H1 (cell line): Measurements from ENCODE around the gene MFNG. TPM values are rescaled to one million over a fixed set of nuclear protein-coding genes. Genes with fewer than 3 reads are reported as not detected.

Source experiments
- CTCF ChIA-PET: fragments of 300-600 bp; sonication (Branson Sonifier 250); formaldehyde crosslinking; loops from one replicate; lab custom pipeline; 2021; ENCODE audit not compliant: partially characterized antibody; lab: Charles Lee
- POLR2A ChIA-PET: fragments of 300-600 bp; sonication (Branson Sonifier 250); formaldehyde crosslinking; loops from one replicate; lab custom pipeline; 2021; ENCODE audit warnings: inconsistent platforms; ENCODE audit not compliant: partially characterized antibody; lab: Charles Lee
- DNase-seq, 2 experiments: peaks; one replicate each; pipeline versions ENCODE4 v3.0.0 to v3.0.0-alpha.2; 2010 to 2022; ENCODE audit warnings: low spot score in 2 of 2, low read depth in 1 of 2, mixed read lengths in 1 of 2
- FAIRE-seq: peaks from 2 replicates; lab custom pipeline; 2011; peaks lifted over from hg19 to GRCh38; lab: Jason Lieb, UNC
- H2AFZ ChIP-seq: 2 replicates; pipeline ENCODE4 v1.8.1; 2012; ENCODE audit warnings: low read length, inconsistent platforms
- H2AK5ac ChIP-seq: 2 replicates; pipeline ENCODE4 v1.6.1; 2013; ENCODE audit warnings: low read depth, low read length
- H2BK120ac ChIP-seq: replicated peaks from 2 replicates; pipeline ENCODE3; 2013; ENCODE audit warnings: low read depth, low read length, inconsistent platforms
- H2BK12ac ChIP-seq: 2 replicates; pipeline ENCODE4 v1.6.1; 2013; ENCODE audit warnings: low read depth, low read length
- H2BK15ac ChIP-seq: 2 replicates; pipeline ENCODE4 v1.6.1; 2013; ENCODE audit warnings: low read length
- H2BK20ac ChIP-seq: 2 replicates; pipeline ENCODE4 v1.6.1; 2013; ENCODE audit warnings: low read length
- H2BK5ac ChIP-seq: 2 replicates; pipeline ENCODE4 v1.6.1; 2013; ENCODE audit warnings: low read depth, low read length
- H3K14ac ChIP-seq: 2 replicates; pipeline ENCODE4 v1.6.1; 2013; ENCODE audit warnings: inconsistent platforms; ENCODE audit not compliant: insufficient read length
- H3K18ac ChIP-seq: 2 replicates; pipeline ENCODE4 v1.6.1; 2013; ENCODE audit warnings: low read length; ENCODE audit errors: extremely low read depth
- H3K23ac ChIP-seq: 2 replicates; pipeline ENCODE4 v1.6.1; 2013; ENCODE audit warnings: inconsistent platforms; ENCODE audit not compliant: insufficient read length
- H3K23me2 ChIP-seq: 2 replicates; pipeline ENCODE4 v1.6.1; 2013; ENCODE audit warnings: low read depth, low read length
- H3K27ac ChIP-seq: 2 replicates; pipeline ENCODE4 v1.6.1; 2011; ENCODE audit warnings: low read depth, low read length, inconsistent platforms
- H3K27me3 ChIP-seq, 4 experiments: replicated peaks in 1 of 4; 1 replicate in 1 of 4; 2 replicates in 3 of 4; pipeline versions ENCODE4 v1.6.1 to v1.8.1; 2011 to 2013; ENCODE audit warnings: low read length in 3 of 4, mild to moderate bottlenecking in 3 of 4, inconsistent platforms in 2 of 4, mixed read lengths in 2 of 4, moderate library complexity in 1 of 4; ENCODE audit not compliant: control insufficient read depth in 3 of 4, insufficient read depth in 3 of 4; ENCODE audit errors: extremely low read depth in 1 of 4
- H3K36me3 ChIP-seq, 4 experiments: 2 replicates each; pipeline versions ENCODE4 v1.6.1 to v1.8.1; 2011 to 2013; ENCODE audit warnings: mild to moderate bottlenecking in 4 of 4, low read length in 3 of 4, moderate library complexity in 2 of 4, control low read depth in 1 of 4, inconsistent platforms in 1 of 4; ENCODE audit not compliant: insufficient read depth in 4 of 4, control insufficient read depth in 2 of 4
- H3K4ac ChIP-seq: replicated peaks from 2 replicates; pipeline ENCODE3; 2013; ENCODE audit warnings: low read length, low read depth, mixed read lengths, inconsistent platforms; ENCODE audit not compliant: insufficient read length
- H3K4me1 ChIP-seq, 4 experiments: replicated peaks in 1 of 4; 1 replicate in 1 of 4; 2 replicates in 3 of 4; pipeline versions ENCODE4 v1.6.1 to v1.8.1; 2011 to 2013; ENCODE audit warnings: low read length in 3 of 4, inconsistent platforms in 2 of 4, mixed read lengths in 1 of 4; ENCODE audit not compliant: insufficient read depth in 4 of 4, control insufficient read depth in 3 of 4
- H3K4me2 ChIP-seq, 2 experiments: 2 replicates each; pipeline versions ENCODE4 v1.6.1 to v1.8.1; 2011 to 2013; ENCODE audit warnings: low read depth in 2 of 2, low read length in 2 of 2, control low read depth in 1 of 2, inconsistent platforms in 1 of 2, mild to moderate bottlenecking in 1 of 2; ENCODE audit not compliant: insufficient read depth in 1 of 2
- H3K4me3 ChIP-seq, 4 experiments: fragments of 200-600, 300-600 bp in 1 of 4; sonication (generic), shearing (Covaris generic), sonication (Bioruptor Twin) in 1 of 4; 2 replicates each; pipeline versions ENCODE4 v1.5.1 to v1.8.1; 2011 to 2016; ENCODE audit warnings: low read length in 4 of 4, low read depth in 3 of 4, control low read depth in 2 of 4, inconsistent platforms in 2 of 4, mild to moderate bottlenecking in 2 of 4, mixed read lengths in 1 of 4, moderate library complexity in 1 of 4; ENCODE audit not compliant: insufficient read depth in 2 of 4; ENCODE audit errors: extremely low read depth in 1 of 4
- H3K56ac ChIP-seq: replicated peaks from 2 replicates; pipeline ENCODE3; 2013; ENCODE audit warnings: low read depth, mild to moderate bottlenecking, mixed read lengths, low read length, inconsistent platforms; ENCODE audit not compliant: insufficient read length
- H3K79me1 ChIP-seq: 2 replicates; pipeline ENCODE4 v1.6.1; 2013; ENCODE audit warnings: low read depth, low read length, control low read depth
- H3K79me2 ChIP-seq, 2 experiments: 2 replicates each; pipeline versions ENCODE4 v1.6.1 to v1.8.1; 2012 to 2013; ENCODE audit warnings: low read length in 2 of 2, mild to moderate bottlenecking in 2 of 2, inconsistent platforms in 1 of 2; ENCODE audit not compliant: insufficient read depth in 2 of 2, control insufficient read depth in 1 of 2
- H3K9ac ChIP-seq, 4 experiments: replicated peaks in 1 of 4; 1 replicate in 1 of 4; 2 replicates in 3 of 4; pipeline versions ENCODE4 v1.6.1 to v1.8.1; 2011 to 2013; ENCODE audit warnings: low read depth in 3 of 4, low read length in 3 of 4, control low read depth in 2 of 4, mild to moderate bottlenecking in 2 of 4, moderate library complexity in 2 of 4, inconsistent platforms in 1 of 4; ENCODE audit errors: extremely low read depth in 1 of 4
- H3K9me3 ChIP-seq, 2 experiments: 2 replicates each; pipeline versions ENCODE4 v1.6.1 to v1.8.1; 2012 to 2013; ENCODE audit warnings: mild to moderate bottlenecking in 2 of 2, moderate library complexity in 2 of 2, control low read depth in 1 of 2, inconsistent platforms in 1 of 2, low read depth in 1 of 2, low read length in 1 of 2, mixed read lengths in 1 of 2; ENCODE audit not compliant: insufficient read depth in 2 of 2
- H4K20me1 ChIP-seq, 2 experiments: replicated peaks in 1 of 2; 2 replicates each; pipeline versions ENCODE3 to v1.8.1; 2011 to 2013; ENCODE audit warnings: inconsistent platforms in 2 of 2, low read length in 2 of 2, mild to moderate bottlenecking in 1 of 2; ENCODE audit not compliant: insufficient read depth in 2 of 2, control insufficient read depth in 1 of 2
- H4K5ac ChIP-seq: 2 replicates; pipeline ENCODE4 v1.6.1; 2013; ENCODE audit warnings: low read length, low read depth, mixed read lengths, inconsistent platforms; ENCODE audit not compliant: insufficient read length
- H4K8ac ChIP-seq: 2 replicates; pipeline ENCODE4 v1.8.0; 2013; ENCODE audit warnings: mild to moderate bottlenecking, moderate library complexity, low read length, inconsistent platforms; ENCODE audit not compliant: insufficient read depth; ENCODE audit errors: extremely low read depth
- H4K91ac ChIP-seq: replicated peaks from 2 replicates; pipeline ENCODE3; 2013; ENCODE audit warnings: low read length, mixed read lengths, inconsistent platforms; ENCODE audit not compliant: insufficient read length
- BACH1 ChIP-seq: IDR thresholded peaks from 2 replicates; pipeline ENCODE4 v1.6.1; 2012; ENCODE audit warnings: low read length, improper control_type of control experiment
- EP300 ChIP-seq, 2 experiments: IDR thresholded peaks; 1 replicate in 1 of 2; 2 replicates in 1 of 2; pipeline ENCODE4 v1.6.1; 2011 to 2012; ENCODE audit warnings: low read depth in 2 of 2, low read length in 2 of 2, mild to moderate bottlenecking in 2 of 2, borderline replicate concordance in 1 of 2, inconsistent platforms in 1 of 2, moderate library complexity in 1 of 2
- SIN3A ChIP-seq, 2 experiments: IDR thresholded peaks in 1 of 2; conservative IDR thresholded peaks in 1 of 2; 2 replicates each; pipeline ENCODE4 v1.6.1; 2011 to 2012; ENCODE audit warnings: low read length in 2 of 2, improper control_type of control experiment in 1 of 2, low read depth in 1 of 2, mild to moderate bottlenecking in 1 of 2
- WGBS, 2 experiments: shearing (Covaris generic) in 1 of 2; methylation state at CpG; one replicate each; pipeline versions ENCODE4 v1.1.6 to v1.1.7; 2013 to 2015; ENCODE audit warnings: low lambda C conversion rate in 2 of 2, mixed read lengths in 2 of 2, inconsistent platforms in 1 of 2, low coverage in 1 of 2, missing lambda C conversion rate in 1 of 2; ENCODE audit not compliant: insufficient replicate concordance in 2 of 2, insufficient coverage in 1 of 2, insufficient read length in 1 of 2; ENCODE audit errors: extremely low coverage in 1 of 2, missing lambda C conversion rate in 1 of 2; 5-methylcytosine and 5-hydroxymethylcytosine counted together
- polyA plus RNA-seq, 7 experiments: library from polyadenylated mRNA; depleted of rRNA in 3 of 7; stranded (reverse) in 5 of 7; unstranded in 2 of 7; fragments of >200 nt in 5 of 7; fragments of 200-250 nt in 2 of 7; gene quantifications; 1 replicate in 5 of 7; 2 replicates in 1 of 7; 4 replicates in 1 of 7; pipeline versions ENCODE4 v1.2.1 to v1.2.3, GENCODE V29; 2011 to 2013; ENCODE audit warnings: missing spikeins in 2 of 7, mixed read lengths in 2 of 7
- total RNA-seq: library from RNA; stranded (reverse); fragmentation: NEBNext Ultra II Directional; extraction: Animal tissue kit (Norgen Biotek cat#: 25700); gene quantifications from 2 replicates; pipeline ENCODE4 v1.2.1, GENCODE V29; 2021
- TF ChIP-seq, protein P1 (sequence below): IDR thresholded peaks from 2 replicates; pipeline ENCODE4 v1.6.1; 2012; ENCODE audit warnings: inconsistent platforms

Gene MFNG
- total and polyA plus RNA-seq, 2 of the 8 experiments (the other 6 are each of a cell fraction or from before 2014, with no cell fraction given), result 1.7 to 5.5 TPM

DNA sequence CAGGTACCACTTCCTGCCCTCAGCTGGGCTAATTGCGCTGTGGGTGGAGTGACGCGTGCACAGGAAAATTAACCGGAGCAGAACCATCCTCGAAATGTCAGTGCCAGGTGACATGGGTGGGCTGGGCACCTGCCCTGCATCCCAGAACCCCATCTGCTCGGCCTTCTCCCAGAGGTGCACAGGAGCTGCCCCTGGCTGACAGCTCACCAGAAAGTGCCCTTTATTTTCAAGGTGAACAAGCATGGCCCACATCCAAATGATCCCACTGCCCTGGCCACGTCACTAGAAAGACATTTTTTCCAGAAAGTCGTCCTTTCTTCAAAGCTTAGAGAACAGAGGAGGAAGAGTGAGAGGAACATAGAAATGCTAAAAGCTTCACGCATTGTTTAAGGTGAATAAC lies 54.8 kb downstream of the MFNG start:
- POLR2A ChIA-PET, result interaction anchor here (0.6 kb wide), 1 partner anchor 95 kb away, joined by 3 read pairs; no protein-coding TSS in a partner anchor
- no peak overlapping the region for H3K4me3 ChIP-seq

More for the DNA sequence above, 54.8 kb downstream of the MFNG start:
- Histone ChIP-seq H4K91ac (no peak overlapping the region), H3K36me3 (no peaks in the 10 kb centered on the region), H3K56ac (no peak overlapping the region), H3K27me3 (peaks cover 25 to 26% (median 26%) of the 10 kb centered on the region in 4 experiments), H3K79me1 (no peaks in the 10 kb centered on the region), H2BK5ac (no peak overlapping the region), H4K20me1 (peaks cover 1 to 6% of the 10 kb centered on the region in 2 experiments), H3K27ac (no peak overlapping the region), H3K79me2 (no peaks in the 10 kb centered on the region), H4K5ac (no peak overlapping the region), H2BK20ac (no peak overlapping the region), H2AK5ac (no peak overlapping the region), H4K8ac (no peak overlapping the region), H3K18ac (no peak overlapping the region), H2BK120ac (no peak overlapping the region), H3K9ac (no peak overlapping the region), H2BK15ac (no peak overlapping the region), H3K4me2 (no peak overlapping the region), H3K14ac (no peak overlapping the region), H3K23ac (no peak overlapping the region), H3K23me2 (peaks cover 9% of the 10 kb centered on the region; the same call in 1 of the 2 replicates), H3K4ac (no peak overlapping the region), H3K4me1 (peaks cover 0 to 13% (median 7%) of the 10 kb centered on the region in 4 experiments; a peak in 5 of 7 replicates), H3K9me3 (no peaks in the 10 kb centered on the region), H2AFZ (no peak overlapping the region), H2BK12ac (no peak overlapping the region)
- WGBS, 2 experiments, result 84% methylated on average over 9 of the region's 9 CpGs; no CpG with 5 or more reads in 1 of the 2 experiments
- no peak for FAIRE-seq
- TF ChIP-seq EP300 (IDR thresholded peaks at IDR 0.05; ENCODE audit: borderline replicate concordance in 1 of 2, low read depth in 2 of 2, low read length in 2 of 2) (no peak), SIN3A (conservative IDR thresholded peaks at IDR 0.05 in 1 of 2, IDR thresholded peaks at IDR 0.05 in 1 of 2; ENCODE audit: low read depth in 1 of 2, low read length in 2 of 2) (no peak), BACH1 (no peak)
- TF ChIP-seq, protein P1, sequence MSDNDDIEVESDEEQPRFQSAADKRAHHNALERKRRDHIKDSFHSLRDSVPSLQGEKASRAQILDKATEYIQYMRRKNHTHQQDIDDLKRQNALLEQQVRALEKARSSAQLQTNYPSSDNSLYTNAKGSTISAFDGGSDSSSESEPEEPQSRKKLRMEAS, result no peak
- no peak for DNase-seq
- CTCF ChIA-PET, result interaction anchor here (0.7 to 5.4 kb wide), 15 partner anchors 10 to 176 kb away, joined by 3 to 116 read pairs (median 4); partner anchors contain the start of gene CARD10
